Effector CD4-positive, alpha-beta T cell (primary cell): Measurements from ENCODE around the gene FOXA2.

Source experiments
- DNase-seq: peaks from one replicate; pipeline ENCODE4 v3.0.0-alpha.2; 2020

Gene FOXA2

GRCh38 chr20:22536141-22536828, 48.1 kb downstream of the FOXA2 start:
- no peak for DNase-seq

GRCh38 chr20:22535483-22535882, 48.9 kb downstream of the FOXA2 start:
- DNase-seq: no peak

- DNase-seq: no peak
These were observed 50.3 kb downstream of the FOXA2 start for GRCh38 chr20:22533823-22534751.

- DNase-seq: no peak
These were observed 51.8 kb downstream of the FOXA2 start for GRCh38 chr20:22532598-22532997.

GRCh38 chr20:22531756-22532155, 52.6 kb downstream of the FOXA2 start:
- no peak for DNase-seq

- no peak for DNase-seq
These were observed 53.2 kb downstream of the FOXA2 start for GRCh38 chr20:22531056-22531615.
